Measurements from ENCODE around the gene PLTP. TPM values are rescaled to one million over a fixed set of nuclear protein-coding genes. Genes with fewer than 3 reads are reported as not detected.

The PLTP gene
- total and polyA plus RNA-seq, 2 of the 13 experiments (the other 11 are each of a cell fraction or from before 2014, with no cell fraction given): 16.9 to 28.6 TPM

GRCh38 chr20:45927071-45927878 lies 15.3 kb upstream of the PLTP start (continued):
- no peak for TF ChIP-seq THAP8 (CRISPR knock-in tag; IDR thresholded peaks at IDR 0.05; ENCODE audit: borderline replicate concordance)
- TF ChIP-seq ZNF503 (CRISPR knock-in tag; IDR thresholded peaks at IDR 0.05): peak; percentile 96
- TF ChIP-seq ZBTB7B (CRISPR knock-in tag; IDR thresholded peaks at IDR 0.05): peak; percentile 99
- TF ChIP-seq RAD21 (CRISPR knock-in tag; IDR thresholded peaks at IDR 0.05): peak; percentile 33; the same call in 1 of the 2 replicates
- peak; percentile 98 for TF ChIP-seq RCOR2 (CRISPR knock-in tag; IDR thresholded peaks at IDR 0.05)
- no peak; the same call in 1 of the 2 replicates for TF ChIP-seq ZNF333 (CRISPR knock-in tag; IDR thresholded peaks at IDR 0.05; ENCODE audit: borderline replicate concordance)
- no peak; the same call in 1 of the 2 replicates for TF ChIP-seq ZBTB8A (CRISPR knock-in tag; IDR thresholded peaks at IDR 0.05; ENCODE audit: borderline replicate concordance, low read depth)
- peak; percentile 74 for TF ChIP-seq HNF1A (IDR thresholded peaks at IDR 0.05; ENCODE audit: low read depth)
- peak; percentile 78; the same call in 1 of the 2 replicates for TF ChIP-seq HNF1A (CRISPR knock-in tag; IDR thresholded peaks at IDR 0.05; ENCODE audit: borderline replicate concordance)
- peak; percentile 78 for TF ChIP-seq TFE3 (CRISPR knock-in tag; IDR thresholded peaks at IDR 0.05)
- peak; percentile 46; the same call in 1 of the 2 replicates for TF ChIP-seq ARID4A (CRISPR knock-in tag; IDR thresholded peaks at IDR 0.05; ENCODE audit: borderline replicate concordance)
- TF ChIP-seq RELA (CRISPR knock-in tag; IDR thresholded peaks at IDR 0.05): 0 out of 2 replicates have a peak, but pooled peaks have one; percentile 12
- no peak for TF ChIP-seq TCF7L2 (IDR thresholded peaks at IDR 0.05; ENCODE audit: low read depth, low read length)
- TF ChIP-seq NFYB (CRISPR knock-in tag; IDR thresholded peaks at IDR 0.05): peak; percentile 25; the same call in 1 of the 2 replicates
- peak; percentile 65; the same call in 1 of the 2 replicates for TF ChIP-seq ZNF564 (CRISPR knock-in tag; IDR thresholded peaks at IDR 0.05)

All from HepG2 (cell line).